ENCODE results near the gene SMG5. TPM values are rescaled to one million over a fixed set of nuclear protein-coding genes. Genes with fewer than 3 reads are reported as not detected.

The SMG5 gene
- total and polyA plus RNA-seq, 2 experiments from 2014 or later: 25.9 to 118 TPM

- TF ChIP-seq REST (IDR thresholded peaks at IDR 0.05; ENCODE audit: unreplicated experiment) (no peak), CREB1 (CRISPR knock-in tag; IDR thresholded peaks at IDR 0.05; ENCODE audit: low read depth) (no peak), POLR2AphosphoS5 (IDR thresholded peaks at IDR 0.05; ENCODE audit: low read depth) (no peak), ZNF331 (CRISPR knock-in tag; IDR thresholded peaks at IDR 0.05; ENCODE audit: low read depth) (no peak), EZH2 (IDR thresholded peaks at IDR 0.05; ENCODE audit: low read depth, unreplicated experiment) (no peak), EZH2phosphoT487 (IDR thresholded peaks at IDR 0.05; ENCODE audit: unreplicated experiment) (no peak)
These were observed 23.8 kb downstream of the SMG5 start (continued) for GRCh38 chr1:156258859-156259258.

- H3K27ac Mint-ChIP-seq: no peak overlapping the region
- H3K4me3 ChIP-seq: no peak overlapping the region
- H3K4me3 Mint-ChIP-seq: no peak overlapping the region
- peaks cover 57% of the 10 kb centered on the region for H3K36me3 ChIP-seq (ENCODE audit: insufficient read depth)
- peaks cover 7% of the 10 kb centered on the region for H3K27me3 Mint-ChIP-seq (ENCODE audit: insufficient read depth, low read depth, poor library complexity)
- no peak for DNase-seq (ENCODE audit: low spot score)
- no peaks in the 10 kb centered on the region for H3K27me3 ChIP-seq (ENCODE audit: insufficient read depth)
- no peaks in the 10 kb centered on the region for H3K9me2 ChIP-seq (ENCODE audit: insufficient read depth)
- H2AFZ ChIP-seq: no peak overlapping the region
- H3F3A ChIP-seq (replicated peaks; ENCODE audit: low read depth): peaks cover 3% of the 10 kb centered on the region; the same call in 1 of the 2 replicates
- H3K9me3 Mint-ChIP-seq: no peaks in the 10 kb centered on the region
- peaks cover 77% of the 10 kb centered on the region for H3K36me3 Mint-ChIP-seq (ENCODE audit: low read depth)
- no peaks in the 10 kb centered on the region for H3K4me1 ChIP-seq (ENCODE audit: insufficient read depth)
- no peak for ATAC-seq
- H3K27ac ChIP-seq (ENCODE audit: low read depth): no peak overlapping the region
- H3K4me2 ChIP-seq: no peak overlapping the region
- no peaks in the 10 kb centered on the region for H3K79me2 ChIP-seq (replicated peaks; ENCODE audit: insufficient read depth)
- H4K20me1 ChIP-seq (replicated peaks; ENCODE audit: insufficient read depth): peaks cover 3% of the 10 kb centered on the region; the same call in 1 of the 2 replicates
- no peaks in the 10 kb centered on the region for H3K4me1 Mint-ChIP-seq
- TF ChIP-seq NANOG (IDR thresholded peaks at IDR 0.05; ENCODE audit: borderline replicate concordance) (no peak), EZH2phosphoT487 (IDR thresholded peaks at IDR 0.05; ENCODE audit: unreplicated experiment) (no peak), STAT1 (IDR thresholded peaks at IDR 0.05; ENCODE audit: unreplicated experiment) (no peak), CREB1 (CRISPR knock-in tag; IDR thresholded peaks at IDR 0.05; ENCODE audit: low read depth) (no peak), EZH2 (IDR thresholded peaks at IDR 0.05; ENCODE audit: low read depth, unreplicated experiment) (no peak), CTCF (conservative IDR thresholded peaks at IDR 0.05; ENCODE audit: low read depth in 2 of 2) (no peak), JUNB (IDR thresholded peaks at IDR 0.05; ENCODE audit: unreplicated experiment) (no peak), ZNF331 (CRISPR knock-in tag; IDR thresholded peaks at IDR 0.05; ENCODE audit: low read depth) (no peak)
- TF ChIP-seq, protein P1, sequence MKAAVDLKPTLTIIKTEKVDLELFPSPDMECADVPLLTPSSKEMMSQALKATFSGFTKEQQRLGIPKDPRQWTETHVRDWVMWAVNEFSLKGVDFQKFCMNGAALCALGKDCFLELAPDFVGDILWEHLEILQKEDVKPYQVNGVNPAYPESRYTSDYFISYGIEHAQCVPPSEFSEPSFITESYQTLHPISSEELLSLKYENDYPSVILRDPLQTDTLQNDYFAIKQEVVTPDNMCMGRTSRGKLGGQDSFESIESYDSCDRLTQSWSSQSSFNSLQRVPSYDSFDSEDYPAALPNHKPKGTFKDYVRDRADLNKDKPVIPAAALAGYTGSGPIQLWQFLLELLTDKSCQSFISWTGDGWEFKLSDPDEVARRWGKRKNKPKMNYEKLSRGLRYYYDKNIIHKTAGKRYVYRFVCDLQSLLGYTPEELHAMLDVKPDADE (IDR thresholded peaks at IDR 0.05): no peak
- TF ChIP-seq, protein P2, sequence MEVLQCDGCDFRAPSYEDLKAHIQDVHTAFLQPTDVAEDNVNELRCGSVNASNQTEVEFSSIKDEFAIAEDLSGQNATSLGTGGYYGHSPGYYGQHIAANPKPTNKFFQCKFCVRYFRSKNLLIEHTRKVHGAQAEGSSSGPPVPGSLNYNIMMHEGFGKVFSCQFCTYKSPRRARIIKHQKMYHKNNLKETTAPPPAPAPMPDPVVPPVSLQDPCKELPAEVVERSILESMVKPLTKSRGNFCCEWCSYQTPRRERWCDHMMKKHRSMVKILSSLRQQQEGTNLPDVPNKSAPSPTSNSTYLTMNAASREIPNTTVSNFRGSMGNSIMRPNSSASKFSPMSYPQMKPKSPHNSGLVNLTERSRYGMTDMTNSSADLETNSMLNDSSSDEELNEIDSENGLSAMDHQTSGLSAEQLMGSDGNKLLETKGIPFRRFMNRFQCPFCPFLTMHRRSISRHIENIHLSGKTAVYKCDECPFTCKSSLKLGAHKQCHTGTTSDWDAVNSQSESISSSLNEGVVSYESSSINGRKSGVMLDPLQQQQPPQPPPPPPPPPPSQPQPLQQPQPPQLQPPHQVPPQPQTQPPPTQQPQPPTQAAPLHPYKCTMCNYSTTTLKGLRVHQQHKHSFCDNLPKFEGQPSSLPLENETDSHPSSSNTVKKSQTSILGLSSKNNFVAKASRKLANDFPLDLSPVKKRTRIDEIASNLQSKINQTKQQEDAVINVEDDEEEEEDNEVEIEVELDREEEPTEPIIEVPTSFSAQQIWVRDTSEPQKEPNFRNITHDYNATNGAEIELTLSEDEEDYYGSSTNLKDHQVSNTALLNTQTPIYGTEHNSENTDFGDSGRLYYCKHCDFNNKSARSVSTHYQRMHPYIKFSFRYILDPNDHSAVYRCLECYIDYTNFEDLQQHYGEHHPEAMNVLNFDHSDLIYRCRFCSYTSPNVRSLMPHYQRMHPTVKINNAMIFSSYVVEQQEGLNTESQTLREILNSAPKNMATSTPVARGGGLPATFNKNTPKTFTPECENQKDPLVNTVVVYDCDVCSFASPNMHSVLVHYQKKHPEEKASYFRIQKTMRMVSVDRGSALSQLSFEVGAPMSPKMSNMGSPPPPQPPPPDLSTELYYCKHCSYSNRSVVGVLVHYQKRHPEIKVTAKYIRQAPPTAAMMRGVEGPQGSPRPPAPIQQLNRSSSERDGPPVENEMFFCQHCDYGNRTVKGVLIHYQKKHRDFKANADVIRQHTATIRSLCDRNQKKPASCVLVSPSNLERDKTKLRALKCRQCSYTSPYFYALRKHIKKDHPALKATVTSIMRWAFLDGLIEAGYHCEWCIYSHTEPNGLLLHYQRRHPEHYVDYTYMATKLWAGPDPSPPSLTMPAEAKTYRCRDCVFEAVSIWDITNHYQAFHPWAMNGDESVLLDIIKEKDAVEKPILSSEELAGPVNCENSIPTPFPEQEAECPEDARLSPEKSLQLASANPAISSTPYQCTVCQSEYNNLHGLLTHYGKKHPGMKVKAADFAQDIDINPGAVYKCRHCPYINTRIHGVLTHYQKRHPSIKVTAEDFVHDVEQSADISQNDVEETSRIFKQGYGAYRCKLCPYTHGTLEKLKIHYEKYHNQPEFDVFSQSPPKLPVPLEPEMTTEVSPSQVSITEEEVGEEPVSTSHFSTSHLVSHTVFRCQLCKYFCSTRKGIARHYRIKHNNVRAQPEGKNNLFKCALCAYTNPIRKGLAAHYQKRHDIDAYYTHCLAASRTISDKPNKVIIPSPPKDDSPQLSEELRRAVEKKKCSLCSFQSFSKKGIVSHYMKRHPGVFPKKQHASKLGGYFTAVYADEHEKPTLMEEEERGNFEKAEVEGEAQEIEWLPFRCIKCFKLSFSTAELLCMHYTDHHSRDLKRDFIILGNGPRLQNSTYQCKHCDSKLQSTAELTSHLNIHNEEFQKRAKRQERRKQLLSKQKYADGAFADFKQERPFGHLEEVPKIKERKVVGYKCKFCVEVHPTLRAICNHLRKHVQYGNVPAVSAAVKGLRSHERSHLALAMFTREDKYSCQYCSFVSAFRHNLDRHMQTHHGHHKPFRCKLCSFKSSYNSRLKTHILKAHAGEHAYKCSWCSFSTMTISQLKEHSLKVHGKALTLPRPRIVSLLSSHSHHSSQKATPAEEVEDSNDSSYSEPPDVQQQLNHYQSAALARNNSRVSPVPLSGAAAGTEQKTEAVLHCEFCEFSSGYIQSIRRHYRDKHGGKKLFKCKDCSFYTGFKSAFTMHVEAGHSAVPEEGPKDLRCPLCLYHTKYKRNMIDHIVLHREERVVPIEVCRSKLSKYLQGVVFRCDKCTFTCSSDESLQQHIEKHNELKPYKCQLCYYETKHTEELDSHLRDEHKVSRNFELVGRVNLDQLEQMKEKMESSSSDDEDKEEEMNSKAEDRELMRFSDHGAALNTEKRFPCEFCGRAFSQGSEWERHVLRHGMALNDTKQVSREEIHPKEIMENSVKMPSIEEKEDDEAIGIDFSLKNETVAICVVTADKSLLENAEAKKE (CRISPR knock-in tag; IDR thresholded peaks at IDR 0.05): no peak
These were observed 24.9 kb downstream of the SMG5 start for GRCh38 chr1:156257711-156258110.

All from GM23338 (cell line).